Left ventricle myocardium inferior (tissue), 1 donor: ENCODE data around the gene AGBL4. TPM values are rescaled to one million over a fixed set of nuclear protein-coding genes. Genes with fewer than 3 reads are reported as not detected.

ENCODE experiments used
- DNase-seq: peaks from one replicate; pipeline ENCODE4 v3.0.0-alpha.2; 2020
- H3K27ac ChIP-seq: fragments of 200-600 bp; replicated peaks from 2 replicates; pipeline ENCODE4 v1.8.0; 2021
- H3K27me3 ChIP-seq: fragments of 200-600 bp; 2 replicates; pipeline ENCODE4 v1.8.0; 2021; ENCODE audit warnings: low read depth
- H3K36me3 ChIP-seq: fragments of 200-600 bp; 2 replicates; pipeline ENCODE4 v1.8.0; 2021
- H3K4me1 ChIP-seq: fragments of 200-600 bp; 2 replicates; pipeline ENCODE4 v1.8.0; 2021
- H3K4me3 ChIP-seq: fragments of 200-600 bp; 2 replicates; pipeline ENCODE4 v1.8.0; 2021; ENCODE audit warnings: mild to moderate bottlenecking, moderate library complexity
- H3K9me3 ChIP-seq: fragments of 200-600 bp; replicated peaks from 2 replicates; pipeline ENCODE4 v1.8.0; 2021
- intact Hi-C: fragments of 100-400 bp; cut with micrococcal nuclease; formaldehyde crosslinking; loops from one replicate; pipeline ENCODE4 v1.11.0; 2022
- total RNA-seq: library from RNA; stranded (reverse); fragmentation: NEBNext Ultra II Directional; extraction: Animal tissue kit (Norgen Biotek cat#: 25700); gene quantifications from one replicate; pipeline ENCODE4 v1.2.1, GENCODE V29; 2021
- TF ChIP-seq, protein P1 (sequence below): fragments of 200-600 bp; IDR thresholded peaks from 2 replicates; pipeline ENCODE4 v1.8.0; 2021; ENCODE audit warnings: antibody characterized with exemption, mild to moderate bottlenecking, borderline replicate concordance
- donor health status: DM: no; HTN: yes; CAD: no; lungs with severe emphysema.

AGBL4 gene
- total RNA-seq, 1 donor from 2014 or later: 0.38 TPM

DNA sequence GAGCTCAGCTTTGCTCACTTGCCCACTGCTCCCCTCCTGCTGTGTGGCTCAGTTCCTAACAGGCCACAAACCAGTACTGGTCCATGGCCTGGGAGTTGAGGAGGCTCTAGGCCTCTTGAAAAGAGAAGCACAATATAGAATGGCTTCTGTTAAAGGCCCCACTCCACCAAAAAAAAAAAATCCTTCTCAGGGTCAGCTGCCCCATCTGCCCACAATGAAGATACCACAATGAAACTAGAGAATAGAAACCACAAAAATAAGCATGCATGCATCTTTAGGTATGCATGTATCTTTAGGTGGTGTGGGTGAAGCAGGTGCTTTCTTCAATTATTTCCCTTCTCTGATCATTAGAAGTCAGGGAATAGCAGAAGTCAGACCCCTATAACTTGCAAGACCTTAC lies 626.7 kb downstream of the AGBL4 start:
- Histone ChIP-seq H3K9me3 (peaks cover 24% of the 10 kb centered on the region), H3K27me3 (no peaks in the 10 kb centered on the region), H3K36me3 (no peaks in the 10 kb centered on the region), H3K27ac (no peak overlapping the region), H3K4me1 (no peaks in the 10 kb centered on the region), H3K4me3 (no peak overlapping the region)
- DNase-seq: no peak
- intact Hi-C loops: no loop called here
- TF ChIP-seq, protein P1, sequence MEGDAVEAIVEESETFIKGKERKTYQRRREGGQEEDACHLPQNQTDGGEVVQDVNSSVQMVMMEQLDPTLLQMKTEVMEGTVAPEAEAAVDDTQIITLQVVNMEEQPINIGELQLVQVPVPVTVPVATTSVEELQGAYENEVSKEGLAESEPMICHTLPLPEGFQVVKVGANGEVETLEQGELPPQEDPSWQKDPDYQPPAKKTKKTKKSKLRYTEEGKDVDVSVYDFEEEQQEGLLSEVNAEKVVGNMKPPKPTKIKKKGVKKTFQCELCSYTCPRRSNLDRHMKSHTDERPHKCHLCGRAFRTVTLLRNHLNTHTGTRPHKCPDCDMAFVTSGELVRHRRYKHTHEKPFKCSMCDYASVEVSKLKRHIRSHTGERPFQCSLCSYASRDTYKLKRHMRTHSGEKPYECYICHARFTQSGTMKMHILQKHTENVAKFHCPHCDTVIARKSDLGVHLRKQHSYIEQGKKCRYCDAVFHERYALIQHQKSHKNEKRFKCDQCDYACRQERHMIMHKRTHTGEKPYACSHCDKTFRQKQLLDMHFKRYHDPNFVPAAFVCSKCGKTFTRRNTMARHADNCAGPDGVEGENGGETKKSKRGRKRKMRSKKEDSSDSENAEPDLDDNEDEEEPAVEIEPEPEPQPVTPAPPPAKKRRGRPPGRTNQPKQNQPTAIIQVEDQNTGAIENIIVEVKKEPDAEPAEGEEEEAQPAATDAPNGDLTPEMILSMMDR: no peak

- H3K9me3 ChIP-seq: peaks cover 3% of the 10 kb centered on the region
- H3K27me3 ChIP-seq: no peaks in the 10 kb centered on the region
- H3K4me3 ChIP-seq: no peak overlapping the region
- no peak overlapping the region for H3K27ac ChIP-seq
- TF ChIP-seq, protein P1: no peak
- no peak for DNase-seq
- H3K4me1 ChIP-seq: no peaks in the 10 kb centered on the region
- no peaks in the 10 kb centered on the region for H3K36me3 ChIP-seq
- intact Hi-C loops: no loop called here
These were observed 629.6 kb downstream of the AGBL4 start for GRCh38 chr1:49394200-49394599.

DNA sequence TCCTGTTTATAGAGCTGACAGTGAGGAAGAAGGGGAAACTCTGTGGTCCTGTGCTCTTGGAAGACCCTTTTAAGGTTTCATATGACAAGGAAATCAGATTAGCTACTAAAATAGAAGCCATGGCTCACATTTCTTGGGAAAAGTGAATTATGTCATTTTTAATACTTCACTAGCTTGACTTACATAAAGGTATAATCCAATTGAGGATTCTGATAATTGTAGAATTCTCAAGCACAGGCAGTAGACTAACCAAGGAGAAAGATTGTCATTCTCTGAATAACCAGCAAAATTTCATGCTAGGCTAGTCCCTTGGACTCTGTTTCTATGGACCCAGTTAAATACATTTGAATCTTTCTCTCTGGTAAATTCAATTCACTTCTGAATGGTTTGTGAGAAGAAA lies 634.1 kb downstream of the AGBL4 start:
- H3K9me3 ChIP-seq: no peaks in the 10 kb centered on the region
- TF ChIP-seq, protein P1: no peak
- no peaks in the 10 kb centered on the region for H3K27me3 ChIP-seq
- no peak for DNase-seq
- no peak overlapping the region for H3K27ac ChIP-seq
- no peaks in the 10 kb centered on the region for H3K36me3 ChIP-seq
- intact Hi-C loops: no loop called here
- no peak overlapping the region for H3K4me3 ChIP-seq
- H3K4me1 ChIP-seq: no peaks in the 10 kb centered on the region

- H3K4me1 ChIP-seq: no peaks in the 10 kb centered on the region
- H3K27ac ChIP-seq: no peak overlapping the region
- H3K4me3 ChIP-seq: no peak overlapping the region
- no peaks in the 10 kb centered on the region for H3K27me3 ChIP-seq
- H3K36me3 ChIP-seq: no peaks in the 10 kb centered on the region
- intact Hi-C loops: no loop called here
- DNase-seq: no peak
- no peaks in the 10 kb centered on the region for H3K9me3 ChIP-seq
- TF ChIP-seq, protein P1: no peak
These were observed 659.1 kb downstream of the AGBL4 start for GRCh38 chr1:49364676-49365075.

DNA sequence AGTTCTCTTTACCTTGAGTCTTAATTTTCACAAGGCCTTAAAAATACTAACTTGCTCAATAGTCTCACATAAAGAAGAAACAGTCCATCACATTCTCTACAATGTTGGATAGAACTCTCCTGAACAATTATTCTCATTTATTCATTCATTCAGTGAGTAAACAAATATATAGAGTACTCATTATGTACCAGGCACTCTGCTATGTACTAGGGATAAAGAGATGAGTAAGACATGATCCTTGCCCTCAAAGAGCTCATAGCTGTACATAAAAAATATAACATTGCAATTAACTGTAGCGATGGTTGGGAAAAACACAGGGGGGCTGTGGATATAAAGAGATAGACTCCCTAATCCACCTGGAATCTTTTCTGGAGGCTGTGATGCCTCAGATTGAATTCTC lies 660.1 kb downstream of the AGBL4 start:
- Histone ChIP-seq H3K4me3 (no peak overlapping the region), H3K9me3 (no peaks in the 10 kb centered on the region), H3K27ac (no peak overlapping the region), H3K27me3 (no peaks in the 10 kb centered on the region), H3K4me1 (no peaks in the 10 kb centered on the region), H3K36me3 (no peaks in the 10 kb centered on the region)
- TF ChIP-seq, protein P1: no peak
- DNase-seq: no peak
- intact Hi-C loops: no loop called here

- TF ChIP-seq, protein P1: no peak
- Histone ChIP-seq H3K9me3 (no peaks in the 10 kb centered on the region), H3K4me3 (no peak overlapping the region), H3K4me1 (no peaks in the 10 kb centered on the region), H3K27me3 (no peaks in the 10 kb centered on the region), H3K27ac (no peak overlapping the region), H3K36me3 (no peaks in the 10 kb centered on the region)
- intact Hi-C loops: no loop called here
- DNase-seq: no peak
These were observed 665.7 kb downstream of the AGBL4 start for GRCh38 chr1:49358036-49358435.
